ENCODE measurements around the gene LMO7. TPM values are rescaled to one million over a fixed set of nuclear protein-coding genes. Genes with fewer than 3 reads are reported as not detected.

The LMO7 gene
- total RNA-seq, 1 donor from 2014 or later: 1,227 TPM

- peak; percentile 82 for DNase-seq (ENCODE audit: low read depth)
These were observed 240.3 kb downstream of the LMO7 start for GRCh38 chr13:75876142-75877050.

- no peak for DNase-seq (ENCODE audit: low read depth)
These were observed 240.9 kb downstream of the LMO7 start for GRCh38 chr13:75877071-75877470.

- no peak for DNase-seq (ENCODE audit: low read depth)
These were observed 243.5 kb downstream of the LMO7 start for GRCh38 chr13:75879656-75880055.

GRCh38 chr13:75881109-75881775 is 245.1 kb downstream of the LMO7 start:
- no peak for DNase-seq (ENCODE audit: low read depth)

- DNase-seq (ENCODE audit: low read depth): no peak
These were observed 246.1 kb downstream of the LMO7 start for GRCh38 chr13:75882261-75882660.

GRCh38 chr13:75889427-75889826 is 253.3 kb downstream of the LMO7 start:
- no peak for DNase-seq (ENCODE audit: low read depth)

- DNase-seq (ENCODE audit: low read depth): no peak
These were observed 259.0 kb downstream of the LMO7 start for GRCh38 chr13:75895168-75895567.

DNA sequence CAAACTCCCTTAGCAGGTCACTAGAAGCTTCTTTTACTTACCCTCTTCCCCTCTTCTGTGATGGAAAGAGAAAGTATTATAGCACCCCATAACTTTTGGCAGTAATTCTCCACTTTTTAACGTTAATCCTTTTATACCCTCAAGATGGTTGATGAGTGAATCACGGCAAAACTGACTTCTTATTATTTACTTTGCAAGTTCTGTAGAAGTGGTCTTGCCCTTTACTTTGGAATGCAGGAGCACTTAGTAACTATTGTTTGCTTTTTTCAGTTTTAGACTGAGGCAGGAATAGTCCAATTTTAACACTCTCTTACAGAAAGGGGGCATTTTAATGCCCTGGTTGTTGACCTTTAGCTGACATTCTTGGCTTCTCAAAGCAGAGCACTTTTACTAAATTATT is 260.1 kb downstream of the LMO7 start:
- DNase-seq (ENCODE audit: low read depth): peak; percentile 16

GRCh38 chr13:75897386-75897785 is 261.3 kb downstream of the LMO7 start:
- DNase-seq (ENCODE audit: low read depth): no peak

DNA sequence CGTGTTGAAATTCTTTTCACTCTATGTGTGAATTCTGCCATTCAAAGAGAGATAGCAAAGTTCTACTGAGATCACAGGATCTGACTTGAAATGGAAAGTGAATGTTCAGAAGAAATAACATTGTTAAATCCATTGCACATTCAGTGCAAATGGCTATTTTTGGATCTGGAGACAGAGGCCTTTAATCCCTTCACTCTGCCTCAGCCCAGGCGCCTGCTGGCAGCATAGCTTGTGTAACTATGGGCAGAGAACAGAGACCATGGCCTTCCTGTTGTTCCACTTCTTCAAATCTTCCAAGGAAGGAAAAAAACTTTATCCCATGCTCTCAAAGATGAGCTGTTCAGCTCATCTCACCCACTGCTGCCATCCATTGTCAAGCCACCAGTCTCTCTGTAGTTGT is 265.4 kb downstream of the LMO7 start:
- DNase-seq (ENCODE audit: low read depth): peak; percentile 48

- no peak for DNase-seq (ENCODE audit: low read depth)
These were observed 266.3 kb downstream of the LMO7 start for GRCh38 chr13:75902166-75903104.

GRCh38 chr13:75904012-75904411 is 267.9 kb downstream of the LMO7 start:
- no peak for DNase-seq (ENCODE audit: low read depth)

GRCh38 chr13:75906315-75906714 is 270.2 kb downstream of the LMO7 start:
- no peak for DNase-seq (ENCODE audit: low read depth)

DNA sequence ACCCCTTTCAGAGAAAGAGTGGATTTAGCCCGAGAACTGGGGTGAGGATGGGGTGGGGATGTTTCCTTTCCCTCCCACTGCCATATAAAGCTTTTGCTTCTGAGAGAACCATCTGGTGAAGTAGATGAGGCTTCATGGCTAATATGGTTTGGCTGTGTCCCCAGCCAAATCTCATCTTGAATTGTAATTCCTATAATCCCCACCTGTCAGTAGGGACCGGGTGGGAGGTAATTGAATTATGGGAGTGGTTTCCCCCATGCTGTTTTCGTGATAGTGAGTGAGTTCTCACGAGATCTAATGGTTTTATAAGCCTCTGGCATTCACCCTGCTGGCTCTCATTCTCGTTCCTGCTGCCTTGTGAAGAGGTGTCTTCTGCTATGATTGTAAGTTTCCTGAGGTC is 270.9 kb downstream of the LMO7 start:
- DNase-seq (ENCODE audit: low read depth): no peak

DNA sequence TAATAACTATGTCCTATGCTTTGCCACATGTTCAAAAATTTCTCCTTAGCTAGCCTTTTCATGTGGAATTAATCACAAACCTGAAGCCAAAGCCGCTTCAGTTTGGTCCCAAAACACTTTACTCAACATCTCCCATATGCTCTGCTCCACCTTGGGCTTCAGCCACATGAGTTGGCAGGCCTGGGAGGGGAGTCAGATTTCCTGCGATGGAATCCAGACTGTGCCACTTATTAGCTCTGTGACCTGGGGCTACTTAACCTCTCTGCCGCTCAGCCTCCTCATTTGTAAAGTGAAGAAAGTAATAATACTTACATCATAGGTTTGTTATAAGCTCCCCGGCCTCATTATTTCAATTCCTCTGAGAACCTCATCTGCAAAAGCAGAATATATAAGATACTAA is 272.0 kb downstream of the LMO7 start:
- peak; percentile 29 for DNase-seq (ENCODE audit: low read depth)

Other genes starting within 250 kb of the LMO7 start
- 6.8 and 23.2 TPM in 2 replicates for gene TBC1D4, start 154.2 kb upstream of the LMO7 start, total RNA-seq
- gene COMMD6, start 98.5 kb upstream of the LMO7 start, total RNA-seq: 45.2 and 52.8 TPM in 2 replicates
- 17.0 and 26.7 TPM in 2 replicates for gene UCHL3, start 86.5 kb upstream of the LMO7 start, total RNA-seq

Measured in myocyte (in vitro differentiated cells).